ENCODE data around the gene VTI1A.

DNA sequence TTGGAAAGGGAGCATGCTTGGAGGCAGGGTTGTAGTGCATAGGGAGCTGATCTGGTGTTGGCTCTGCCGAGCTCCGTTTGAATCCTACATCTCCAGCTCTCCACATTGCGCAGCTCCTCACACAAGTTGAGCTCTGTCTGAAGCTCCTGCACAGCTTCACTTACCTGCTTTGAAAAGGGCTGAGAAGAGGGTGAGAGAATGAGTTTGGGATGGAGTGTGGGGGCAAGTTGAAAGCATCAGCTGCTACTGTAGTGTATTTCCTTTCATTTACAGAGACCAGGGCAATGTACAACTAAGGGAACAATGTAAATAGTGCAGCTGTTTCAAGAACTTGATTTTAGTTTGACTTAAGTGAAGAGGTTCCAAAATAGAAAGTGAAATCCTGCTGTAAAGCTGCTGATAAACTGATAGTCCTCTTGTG lies 88.5 kb downstream of the VTI1A start:
- TF ChIP-seq CTCF (IDR thresholded peaks at IDR 0.05; ENCODE audit: poor library complexity), result no peak
- no peak for TF ChIP-seq EZH2 (IDR thresholded peaks at IDR 0.05; ENCODE audit: borderline replicate concordance)
- no peak for TF ChIP-seq EZH2phosphoT487 (IDR thresholded peaks at IDR 0.05; ENCODE audit: low read depth, severe bottlenecking, unreplicated experiment)
